Measurements from ENCODE around the gene DDX1.
"Not testable (repeated sequence)": the region's sequence is repeated elsewhere in the genome, so short reads cannot be mapped to it uniquely, and the experiment has no call there.

The DDX1 gene

GRCh38 chr2:15609341-15610042 lies 17.8 kb downstream of the DDX1 start:
- H3K4me3 ChIP-seq (ENCODE audit: low read depth, low read length) = no peak overlapping the region
- TF ChIP-seq CTCF (IDR thresholded peaks at IDR 0.05; ENCODE audit: insufficient read depth, low read depth, low read length, missing control alignments) = no peak
- DNase-seq (ENCODE audit: low read depth) = no peak

GRCh38 chr2:15610430-15610952 lies 18.8 kb downstream of the DDX1 start:
- no peak for DNase-seq (ENCODE audit: low read depth)
- no peak overlapping the region for H3K4me3 ChIP-seq (ENCODE audit: low read depth, low read length)
- TF ChIP-seq CTCF (IDR thresholded peaks at IDR 0.05; ENCODE audit: insufficient read depth, low read depth, low read length, missing control alignments) = no peak

- DNase-seq (ENCODE audit: low read depth); H3K4me3 ChIP-seq (ENCODE audit: low read depth, low read length): not testable (repeated sequence)
Measured at GRCh38 chr2:15612101-15612500, 20.4 kb downstream of the DDX1 start.

GRCh38 chr2:15613736-15614429 lies 22.2 kb downstream of the DDX1 start:
- no peak for TF ChIP-seq CTCF (IDR thresholded peaks at IDR 0.05; ENCODE audit: insufficient read depth, low read depth, low read length, missing control alignments)
- H3K4me3 ChIP-seq (ENCODE audit: low read depth, low read length) = no peak overlapping the region
- no peak for DNase-seq (ENCODE audit: low read depth)

- no peak for TF ChIP-seq CTCF (IDR thresholded peaks at IDR 0.05; ENCODE audit: insufficient read depth, low read depth, low read length, missing control alignments)
- no peak overlapping the region for H3K4me3 ChIP-seq (ENCODE audit: low read depth, low read length)
- DNase-seq (ENCODE audit: low read depth) = no peak
Measured at GRCh38 chr2:15614545-15615300, 23.1 kb downstream of the DDX1 start.

- no peak overlapping the region for H3K4me3 ChIP-seq (ENCODE audit: low read depth, low read length)
- TF ChIP-seq CTCF (IDR thresholded peaks at IDR 0.05; ENCODE audit: insufficient read depth, low read depth, low read length, missing control alignments) = no peak
- DNase-seq (ENCODE audit: low read depth) = no peak
Measured at GRCh38 chr2:15615301-15615920, 23.7 kb downstream of the DDX1 start.

- DNase-seq (ENCODE audit: low read depth) = no peak
- H3K4me3 ChIP-seq (ENCODE audit: low read depth, low read length) = no peak overlapping the region
- TF ChIP-seq CTCF (IDR thresholded peaks at IDR 0.05; ENCODE audit: insufficient read depth, low read depth, low read length, missing control alignments) = no peak
Measured at GRCh38 chr2:15616429-15616828, 24.8 kb downstream of the DDX1 start.
